HCT116 (cell line): ENCODE results near the gene KCNK1. TPM values are rescaled to one million over a fixed set of nuclear protein-coding genes. Genes with fewer than 3 reads are reported as not detected.

ENCODE experiments used
- ATAC-seq: fragments of 200-7000 bp; cut with Tn5 transposase; 2 replicates; pipeline ENCODE4 v1.9.1; 2020; ENCODE audit warnings: mild to moderate bottlenecking, moderate library complexity
- BruUV-seq: library from RNA; stranded (reverse); fragments of 400-500 nt; replicated peaks from 2 replicates; lab custom pipeline; 2021; lab: Mats Ljungman, UMichigan
- CTCF ChIA-PET: fragments of 300-600 bp; sonication (Branson Sonifier 250); formaldehyde crosslinking; loops from one replicate; lab custom pipeline; 2021; ENCODE audit warnings: antibody characterized with exemption; lab: Charles Lee
- POLR2A ChIA-PET: fragments of 300-600, 350-600 bp; sonication (Branson Sonifier 250); formaldehyde crosslinking; loops from one replicate; lab custom pipeline; 2021; ENCODE audit warnings: antibody characterized with exemption; lab: Charles Lee
- RAD21 ChIA-PET, 2 experiments: fragments of 300-600 bp; sonication (Branson Sonifier 250); formaldehyde crosslinking; loops; one replicate each; lab custom pipeline; 2023; ENCODE audit warnings: low total read pairs in 2 of 2; ENCODE audit not compliant: uncharacterized antibody in 2 of 2, unreplicated experiment in 2 of 2, low non-redundant PET in 1 of 2; lab: Charles Lee
- DNase-seq: peaks from one replicate; pipeline ENCODE4 v3.0.0-alpha.2; 2010; ENCODE audit warnings: low read depth, low spot score
- H2AFZ ChIP-seq: fragments of 200-600 bp; shearing (Covaris generic), sonication (generic); 2 replicates; pipeline ENCODE4 v1.6.1; 2017; ENCODE audit warnings: low read depth, mixed run types, mixed read lengths, antibody characterized with exemption, low read length; ENCODE audit not compliant: poor library complexity, severe bottlenecking
- H3K27ac ChIP-seq: 2 replicates; pipeline ENCODE4 v1.5.1; 2012; ENCODE audit warnings: low read depth, low read length
- H3K27me3 ChIP-seq: fragments of 200-600 bp; sonication (generic); 2 replicates; pipeline ENCODE4 v1.6.1; 2016; ENCODE audit warnings: mixed run types, low read length, mixed read lengths; ENCODE audit not compliant: insufficient read depth
- H3K36me3 ChIP-seq, 2 experiments: fragments of 200-500 bp in 1 of 2; fragments of 200-600 bp in 1 of 2; sonication (Bioruptor generic) in 1 of 2; sonication (generic) in 1 of 2; 2 replicates each; pipeline versions ENCODE4 v1.5.1 to v1.6.1; 2014 to 2016; ENCODE audit warnings: low read length in 2 of 2, inconsistent platforms in 1 of 2, mixed read lengths in 1 of 2, mixed run types in 1 of 2; ENCODE audit not compliant: insufficient read depth in 2 of 2, control insufficient read depth in 1 of 2
- H3K4me1 ChIP-seq, 2 experiments: fragments of 200-600 bp in 1 of 2; sonication (generic) in 1 of 2; 2 replicates each; pipeline versions ENCODE4 v1.5.1 to v1.6.1; 2012 to 2017; ENCODE audit warnings: low read length in 2 of 2, inconsistent platforms in 1 of 2, mild to moderate bottlenecking in 1 of 2, mixed read lengths in 1 of 2, mixed run types in 1 of 2, moderate library complexity in 1 of 2; ENCODE audit not compliant: insufficient read depth in 2 of 2, control insufficient read depth in 1 of 2
- H3K4me2 ChIP-seq: fragments of 200-600 bp; sonication (generic); 2 replicates; pipeline ENCODE4 v1.6.1; 2017; ENCODE audit warnings: mixed run types, low read length, mixed read lengths
- H3K4me3 ChIP-seq, 2 experiments: fragments of 200-600 bp in 1 of 2; sonication (generic) in 1 of 2; replicated peaks in 1 of 2; 2 replicates each; pipeline ENCODE4 v1.5.1; 2011 to 2016; ENCODE audit warnings: low read length in 2 of 2, control low read depth in 1 of 2, low read depth in 1 of 2, mild to moderate bottlenecking in 1 of 2, mixed read lengths in 1 of 2, mixed run types in 1 of 2
- H3K79me2 ChIP-seq: fragments of 200-600 bp; sonication (generic); 2 replicates; pipeline ENCODE4 v1.6.1; 2017; ENCODE audit warnings: mild to moderate bottlenecking, mixed run types, low read length, moderate library complexity, mixed read lengths; ENCODE audit not compliant: insufficient read depth
- H3K9ac ChIP-seq: fragments of 200-600 bp; sonication (generic); 2 replicates; pipeline ENCODE4 v1.6.1; 2016; ENCODE audit warnings: low read length, mixed read lengths
- H3K9me2 ChIP-seq: fragments of 200-600 bp; sonication (generic), shearing (Covaris generic); 2 replicates; pipeline ENCODE4 v1.6.1; 2017; ENCODE audit warnings: mixed run types, mild to moderate bottlenecking, moderate library complexity; ENCODE audit not compliant: insufficient read depth
- H3K9me3 ChIP-seq, 2 experiments: fragments of 200-500 bp in 1 of 2; fragments of 200-600 bp in 1 of 2; sonication (Bioruptor generic) in 1 of 2; sonication (generic) in 1 of 2; 2 replicates each; pipeline ENCODE4 v1.6.1; 2014 to 2017; ENCODE audit warnings: low read length in 2 of 2, mixed read lengths in 2 of 2, inconsistent platforms in 1 of 2, low read depth in 1 of 2, mild to moderate bottlenecking in 1 of 2, mixed run types in 1 of 2, moderate library complexity in 1 of 2; ENCODE audit not compliant: control insufficient read depth in 1 of 2, insufficient read depth in 1 of 2
- H4K20me1 ChIP-seq: fragments of 200-600 bp; sonication (generic), shearing (Covaris generic); 2 replicates; pipeline ENCODE4 v1.6.1; 2017; ENCODE audit warnings: mixed run types, mild to moderate bottlenecking, moderate library complexity; ENCODE audit not compliant: insufficient read depth
- ATF3 ChIP-seq: IDR thresholded peaks from 2 replicates; pipeline ENCODE4 v1.6.1; 2012
- CBX3 ChIP-seq: IDR thresholded peaks from 2 replicates; pipeline ENCODE4 v1.6.1; 2012; ENCODE audit warnings: low read depth
- CEBPB ChIP-seq: IDR thresholded peaks from 2 replicates; pipeline ENCODE4 v1.6.1; 2012; ENCODE audit warnings: low read depth
- CTCF ChIP-seq, 3 experiments: fragments of 200-600 bp in 1 of 3; sonication (generic) in 1 of 3; IDR thresholded peaks in 2 of 3; conservative IDR thresholded peaks in 1 of 3; 2 replicates each; pipeline ENCODE4 v1.5.1; 2012 to 2017; ENCODE audit warnings: low read depth in 2 of 3, low read length in 2 of 3, antibody characterized with exemption in 1 of 3, borderline replicate concordance in 1 of 3, control low read depth in 1 of 3, mild to moderate bottlenecking in 1 of 3, mixed read lengths in 1 of 3, mixed run types in 1 of 3, moderate library complexity in 1 of 3; ENCODE audit not compliant: insufficient read depth in 1 of 3
- ELF1 ChIP-seq: IDR thresholded peaks from 2 replicates; pipeline ENCODE4 v1.6.1; 2012; ENCODE audit warnings: low read depth, borderline replicate concordance
- EZH2 ChIP-seq: fragments of 200-600 bp; sonication (generic); IDR thresholded peaks from 2 replicates; pipeline ENCODE4 v1.6.1; 2017; ENCODE audit warnings: antibody characterized with exemption, mixed run types
- EZH2phosphoT487 ChIP-seq: fragments of 200-600 bp; IDR thresholded peaks from 2 replicates; pipeline ENCODE4 v1.6.1; 2018; ENCODE audit warnings: antibody characterized with exemption, borderline replicate concordance
- FOSL1 ChIP-seq: IDR thresholded peaks from 2 replicates; pipeline ENCODE4 v1.6.1; 2012; ENCODE audit warnings: low read depth
- JUND ChIP-seq: IDR thresholded peaks from 2 replicates; pipeline ENCODE4 v1.6.1; 2012
- MAX ChIP-seq: IDR thresholded peaks from 2 replicates; pipeline ENCODE4 v1.6.1; 2012
- POLR2AphosphoS5 ChIP-seq: IDR thresholded peaks from 2 replicates; pipeline ENCODE4 v1.6.1; 2011; ENCODE audit warnings: mild to moderate bottlenecking, low read depth, low read length, moderate library complexity
- RAD21 ChIP-seq: IDR thresholded peaks from 2 replicates; pipeline ENCODE4 v1.6.1; 2012; ENCODE audit warnings: low read depth, mild to moderate bottlenecking
- SP1 ChIP-seq: IDR thresholded peaks from 2 replicates; pipeline ENCODE4 v1.6.1; 2012; ENCODE audit warnings: low read depth
- TCF7L2 ChIP-seq: IDR thresholded peaks from 2 replicates; pipeline ENCODE4 v1.7.0; 2011; ENCODE audit warnings: borderline replicate concordance, inconsistent platforms; ENCODE audit not compliant: insufficient read depth, insufficient read length; ENCODE audit errors: extremely low read depth
- YY1 ChIP-seq: IDR thresholded peaks from 2 replicates; pipeline ENCODE4 v1.6.1; 2011; ENCODE audit warnings: low read length, low read depth, moderate library complexity, mild to moderate bottlenecking; ENCODE audit not compliant: insufficient replicate concordance; ENCODE audit errors: extremely low read depth
- ZBTB33 ChIP-seq: IDR thresholded peaks from 2 replicates; pipeline ENCODE4 v1.6.1; 2011; ENCODE audit warnings: mild to moderate bottlenecking, low read length, moderate library complexity; ENCODE audit not compliant: insufficient replicate concordance; ENCODE audit errors: extremely low read depth
- ZFX ChIP-seq: fragments of 450-650 bp; IDR thresholded peaks from 2 replicates; pipeline ENCODE4 v1.6.1; 2017
- ZNF274 ChIP-seq: fragments of 200-500 bp; sonication (Bioruptor generic); IDR thresholded peaks from 2 replicates; pipeline ENCODE4 v1.6.1; 2014; ENCODE audit warnings: mild to moderate bottlenecking, low read depth, low read length, inconsistent platforms
- intact Hi-C: fragments of 100-400 bp; cut with micrococcal nuclease; formaldehyde crosslinking; loops from 2 replicates; pipeline ENCODE4 v1.10.0; 2022
- total RNA-seq: library from RNA; stranded (reverse); gene quantifications from one replicate; pipeline ENCODE4 v1.2.1, GENCODE V29; 2021; ENCODE audit not compliant: unreplicated experiment

KCNK1 gene
- total RNA-seq, 1 experiment from 2014 or later: 28.4 TPM

GRCh38 chr1:233603478-233603877 is 10.4 kb upstream of the KCNK1 start:
- H3K4me1 ChIP-seq: 0 out of 4 replicates have a peak, but pooled peaks cover 0 to 6% of the 10 kb centered on the region in 2 experiments
- H3K9ac ChIP-seq: no peak overlapping the region
- POLR2A ChIA-PET: no interaction called here
- no peak for DNase-seq
- intact Hi-C loops: no loop called here
- TF ChIP-seq SP1 (no peak), CTCF (IDR thresholded peaks at IDR 0.05 in 2 of 3, conservative IDR thresholded peaks at IDR 0.05 in 1 of 3; ENCODE audit: borderline replicate concordance in 1 of 3, insufficient read depth in 1 of 3, low read depth in 2 of 3, low read length in 2 of 3) (no peak), CBX3 (no peak), JUND (no peak), EZH2phosphoT487 (no peak), ZNF274 (no peak), MAX (no peak), EZH2 (no peak), TCF7L2 (no peak), YY1 (no peak), FOSL1 (no peak), ATF3 (no peak), ELF1 (no peak), CEBPB (no peak), ZFX (no peak), POLR2AphosphoS5 (no peak), ZBTB33 (no peak), RAD21 (no peak)
- TF ChIP-seq, all 23 proteins: peak for 0
- ChIA-PET RAD21 (no interaction called here), CTCF (no interaction called here)
- H3K27ac ChIP-seq: no peak overlapping the region
- H2AFZ ChIP-seq: no peak overlapping the region
- H3K4me2 ChIP-seq: no peak overlapping the region
- H3K9me2 ChIP-seq: no peaks in the 10 kb centered on the region
- no peaks in the 10 kb centered on the region for H3K36me3 ChIP-seq
- no peak for ATAC-seq
- no peaks in the 10 kb centered on the region for H4K20me1 ChIP-seq
- no TSS peak for BruUV-seq
- no peak overlapping the region for H3K4me3 ChIP-seq
- H3K79me2 ChIP-seq: no peaks in the 10 kb centered on the region
- H3K9me3 ChIP-seq: no peaks in the 10 kb centered on the region
- no peaks in the 10 kb centered on the region for H3K27me3 ChIP-seq
